LNCAP (cell line): ENCODE measurements around the gene MRPS24.

Source experiments
- CTCF ChIP-seq: fragments of 450-650 bp; IDR thresholded peaks from 2 replicates; pipeline ENCODE4 v1.5.1; 2017; ENCODE audit warnings: mild to moderate bottlenecking

The MRPS24 gene

DNA sequence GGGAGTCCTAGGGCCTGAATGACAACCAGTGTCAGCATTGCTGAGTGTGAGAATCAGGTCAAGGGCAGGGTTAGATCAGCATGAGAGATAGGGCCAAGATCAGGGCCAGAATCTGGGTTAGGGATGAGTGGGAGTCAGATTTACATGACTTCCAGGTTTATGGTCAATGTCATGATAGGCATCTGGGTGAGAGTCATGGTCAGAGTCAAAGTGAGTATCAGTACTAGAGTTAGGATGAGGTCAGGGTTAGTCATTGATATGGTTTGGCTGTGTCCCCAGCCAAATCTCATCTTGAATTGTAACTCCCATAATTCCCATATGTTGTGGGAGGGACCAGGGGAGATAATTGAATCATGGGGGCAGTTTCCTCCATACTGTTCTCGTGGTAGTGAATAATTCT is 12.3 kb downstream of the MRPS24 start:
- TF ChIP-seq CTCF, result no peak

- TF ChIP-seq CTCF, result no peak
Measured at GRCh38 chr7:43856316-43856715, 13.0 kb downstream of the MRPS24 start.

DNA sequence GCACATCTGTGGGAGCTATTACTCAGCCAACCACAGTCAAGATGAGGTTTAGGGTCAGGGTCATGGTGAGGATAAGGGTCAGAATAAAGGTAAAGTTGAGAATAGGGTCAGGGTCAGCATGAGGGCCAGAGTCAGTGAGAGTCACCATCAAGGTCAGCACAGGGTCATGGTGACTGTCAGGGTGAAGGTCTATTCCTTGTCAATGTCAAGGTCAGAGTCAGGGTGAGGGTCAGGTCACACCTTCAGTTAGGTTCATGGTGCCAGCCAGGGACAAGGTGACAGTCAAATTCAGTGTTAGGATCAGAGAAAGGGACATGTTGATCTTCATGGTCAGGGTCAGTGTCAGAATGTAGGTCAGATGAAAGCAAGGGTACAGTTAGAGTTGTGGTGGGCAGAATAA is 14.1 kb downstream of the MRPS24 start:
- no peak for TF ChIP-seq CTCF

DNA sequence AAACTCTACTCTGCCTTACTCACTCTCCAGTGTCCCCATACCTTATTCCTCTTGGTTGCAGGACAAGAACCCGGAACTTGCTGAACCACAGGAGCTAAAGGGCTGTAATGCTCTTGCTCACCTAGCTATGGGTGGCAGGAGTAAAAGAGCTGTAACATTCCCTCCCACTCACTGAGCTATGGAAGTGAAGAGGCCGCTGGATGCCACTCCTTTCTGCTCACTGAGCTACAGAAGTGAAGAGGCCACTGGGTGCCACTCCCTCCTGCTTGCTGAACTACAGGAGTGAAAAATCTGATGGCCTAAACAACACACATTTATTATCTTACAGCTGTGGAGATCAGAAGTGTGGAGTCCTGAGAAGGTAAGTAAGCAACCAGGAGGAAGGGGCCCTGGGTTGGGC is 17.5 kb downstream of the MRPS24 start:
- TF ChIP-seq CTCF, result no peak

- TF ChIP-seq CTCF, result no peak
Measured at GRCh38 chr7:43850348-43851116, 18.8 kb downstream of the MRPS24 start.

DNA sequence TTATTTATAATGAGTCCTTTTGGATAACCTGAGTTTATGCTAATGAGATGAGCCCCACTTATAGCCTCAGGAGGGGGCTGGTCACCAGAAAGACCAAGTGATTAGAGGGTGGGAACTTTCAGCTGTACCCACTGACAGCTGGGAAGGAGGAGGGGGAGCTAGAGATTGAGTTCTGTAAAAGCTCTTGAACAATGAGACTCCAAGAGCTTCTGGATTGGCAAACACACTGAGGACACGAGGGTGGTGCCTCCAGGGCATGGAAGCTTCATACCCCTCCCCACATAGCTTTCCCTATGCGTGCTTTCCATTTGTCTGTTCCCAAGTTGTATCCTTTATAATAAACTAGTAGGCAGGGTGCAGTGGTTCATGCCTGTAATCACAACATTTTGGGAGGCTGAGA is 20.3 kb downstream of the MRPS24 start:
- no peak for TF ChIP-seq CTCF

- TF ChIP-seq CTCF, result no peak
Measured at GRCh38 chr7:43847496-43847895, 21.8 kb downstream of the MRPS24 start.

GRCh38 chr7:43844662-43845061 is 24.7 kb downstream of the MRPS24 start:
- TF ChIP-seq CTCF, result no peak
